Panc1 (cell line): ENCODE results near the gene LILRB3.
"Not testable (repeated sequence)": the region's sequence is repeated elsewhere in the genome, so short reads cannot be mapped to it uniquely, and the experiment has no call there.

Experiments
- CTCF ChIP-seq: fragments of 450-650 bp; IDR thresholded peaks from 2 replicates; pipeline ENCODE4 v1.5.1; 2017; ENCODE audit warnings: mild to moderate bottlenecking
- POLR2AphosphoS5 ChIP-seq: IDR thresholded peaks from 2 replicates; pipeline ENCODE4 v1.6.1; 2012; ENCODE audit warnings: mild to moderate bottlenecking, low read depth, low read length, moderate library complexity

- not testable (repeated sequence) for TF ChIP-seq CTCF, POLR2AphosphoS5
These were observed 16.9 kb upstream of the LILRB3 start for GRCh38 chr19:54239491-54240371.
